Stimulated activated CD8-positive, alpha-beta memory T cell treated with anti-CD3 and anti-CD28 coated beads, Interleukin-4, amount 100 ng/mL, for 48 hours (primary cell): ENCODE results near the gene SCD5.

Source experiments
- DNase-seq: peaks from one replicate; pipeline ENCODE4 v3.0.0-alpha.2; 2020

Gene SCD5

DNA sequence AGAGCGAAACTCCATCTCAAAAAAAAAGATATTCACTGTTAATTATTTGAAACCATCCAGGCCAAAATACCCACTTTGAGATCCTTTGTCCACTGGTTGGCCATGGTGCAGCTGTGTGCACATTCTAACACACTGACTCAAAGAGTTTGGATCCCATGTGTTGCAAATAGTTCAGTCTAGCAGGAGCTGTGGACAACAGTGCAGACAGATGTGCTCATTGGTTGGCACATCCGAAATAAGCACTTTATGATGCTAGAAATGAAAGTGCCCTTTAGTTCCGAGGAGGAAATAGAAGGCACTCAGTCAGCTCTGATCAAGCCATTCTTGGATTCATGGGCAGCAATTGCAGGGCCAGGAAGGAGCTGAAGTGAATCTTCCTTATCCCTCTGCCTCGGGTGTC lies 173.8 kb downstream of the SCD5 start:
- DNase-seq: no peak

DNA sequence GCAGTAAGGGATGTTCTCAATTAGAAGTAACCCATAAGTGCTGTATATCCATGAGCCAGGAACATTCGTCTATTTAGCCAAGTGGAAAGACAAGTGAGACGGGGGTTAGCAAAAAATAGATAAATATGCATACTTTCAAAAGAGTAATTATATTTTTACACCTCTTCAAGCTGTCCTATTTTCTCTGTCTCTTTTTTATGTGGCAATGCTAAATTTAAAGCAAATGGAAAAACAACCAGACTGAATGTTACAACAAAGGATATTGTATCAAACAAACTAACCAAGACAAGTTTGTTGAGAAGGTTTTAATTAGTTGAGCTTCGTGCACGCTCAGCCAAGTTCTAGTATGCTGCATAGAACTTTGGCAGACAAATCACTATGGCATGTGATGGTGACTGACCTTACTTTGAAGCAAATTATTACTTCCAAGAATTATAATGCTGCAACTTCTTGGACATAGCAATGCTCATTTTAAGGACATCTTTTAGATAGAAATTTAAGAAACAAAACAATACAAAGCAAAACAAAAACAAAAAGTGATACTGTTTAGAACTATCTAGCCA lies 175.4 kb downstream of the SCD5 start:
- no peak for DNase-seq

GRCh38 chr4:82621251-82621650 lies 177.3 kb downstream of the SCD5 start:
- DNase-seq: no peak

DNA sequence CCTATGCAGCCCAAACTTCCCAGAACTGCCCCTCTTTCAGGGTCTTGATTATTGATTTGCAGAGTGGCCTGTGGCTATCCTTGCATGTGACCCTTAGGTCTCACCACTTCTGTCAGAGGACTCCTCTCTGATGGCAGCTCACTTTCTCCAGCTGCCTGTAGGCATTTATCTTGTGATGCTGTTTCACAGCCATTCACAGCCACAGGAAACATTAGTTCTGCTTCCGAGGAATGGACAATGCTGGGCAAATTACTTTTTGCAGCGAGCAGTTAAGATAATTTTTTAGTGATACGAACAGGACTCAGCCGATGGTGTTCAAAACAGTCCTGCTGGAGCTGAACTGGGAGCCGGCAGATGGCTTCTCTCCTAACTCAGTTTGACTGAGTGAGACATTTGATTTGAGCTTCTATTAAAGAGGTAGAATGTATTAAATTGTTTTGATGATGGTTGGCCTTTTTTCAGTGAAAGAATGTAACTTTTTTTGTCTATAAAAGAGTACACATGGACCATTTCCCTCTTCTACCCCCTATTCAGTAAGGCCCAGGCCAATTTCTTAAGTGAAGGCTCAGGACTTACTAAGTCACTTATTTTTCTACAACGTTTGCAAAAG lies 178.4 kb downstream of the SCD5 start:
- DNase-seq: no peak

- no peak for DNase-seq
Measured at GRCh38 chr4:82618103-82618720, 180.4 kb downstream of the SCD5 start.

GRCh38 chr4:82614838-82615449 lies 183.7 kb downstream of the SCD5 start:
- no peak for DNase-seq

DNA sequence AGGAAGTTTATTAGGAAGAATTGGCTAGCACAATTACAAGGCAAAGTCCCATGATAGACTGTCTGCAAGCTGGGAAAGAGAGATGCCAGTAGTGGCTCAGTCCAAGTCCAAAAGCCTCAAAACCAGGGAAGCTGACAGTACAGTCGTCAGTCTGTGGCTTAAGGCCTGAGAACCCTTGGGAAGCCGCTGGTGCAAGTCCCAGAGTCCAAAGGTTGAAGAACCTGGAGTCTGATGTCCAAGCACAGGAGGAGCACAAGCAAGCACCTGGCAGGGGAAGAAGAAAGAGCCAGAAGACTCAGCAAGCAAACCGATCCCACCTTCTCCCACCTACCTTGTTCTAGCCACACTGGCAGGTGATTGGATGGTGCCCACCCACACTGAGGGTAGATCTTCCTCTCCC lies 185.5 kb downstream of the SCD5 start:
- DNase-seq: no peak

- no peak for DNase-seq
Measured at GRCh38 chr4:82611982-82612381, 186.6 kb downstream of the SCD5 start.

GRCh38 chr4:82611527-82611926 lies 187.1 kb downstream of the SCD5 start:
- no peak for DNase-seq

DNA sequence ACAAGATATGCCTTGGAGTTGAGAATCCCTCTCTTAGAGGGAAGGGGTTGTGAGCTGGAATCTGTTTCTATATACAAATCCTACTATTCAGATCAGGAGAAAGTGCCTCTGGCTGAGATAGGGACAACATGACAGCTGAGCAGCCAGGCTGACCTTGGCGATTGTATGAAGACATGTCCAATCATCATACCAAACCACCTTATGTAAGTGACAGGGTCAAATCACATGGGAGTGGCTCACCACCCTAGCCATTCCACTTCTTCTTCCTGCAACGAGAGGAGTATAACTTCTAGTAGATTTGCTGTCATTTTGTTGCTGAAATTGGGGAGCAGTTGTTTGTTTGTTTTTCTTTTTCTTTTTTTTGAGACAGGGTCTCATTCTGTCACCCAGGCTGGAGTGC lies 188.6 kb downstream of the SCD5 start:
- no peak for DNase-seq

DNA sequence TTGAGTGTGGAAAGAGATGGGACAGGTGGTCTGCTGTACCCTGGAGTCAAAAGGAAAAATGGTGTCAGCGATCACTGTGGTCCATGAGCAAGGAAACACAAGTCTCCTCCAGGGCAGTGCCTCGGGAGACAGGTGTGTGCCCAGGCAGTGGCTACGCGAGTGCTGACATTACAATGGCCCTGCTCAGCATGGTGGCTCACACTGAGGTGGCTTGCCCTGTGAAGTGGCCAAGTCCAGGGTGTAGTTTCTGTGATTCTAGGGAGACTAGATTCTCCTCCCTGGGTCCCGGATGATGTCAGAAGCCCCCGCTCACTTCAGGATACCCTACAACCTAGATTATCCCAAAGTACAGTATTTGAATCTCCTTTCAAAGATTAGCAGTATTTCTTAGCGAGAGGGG lies 192.0 kb downstream of the SCD5 start:
- DNase-seq: no peak

DNA sequence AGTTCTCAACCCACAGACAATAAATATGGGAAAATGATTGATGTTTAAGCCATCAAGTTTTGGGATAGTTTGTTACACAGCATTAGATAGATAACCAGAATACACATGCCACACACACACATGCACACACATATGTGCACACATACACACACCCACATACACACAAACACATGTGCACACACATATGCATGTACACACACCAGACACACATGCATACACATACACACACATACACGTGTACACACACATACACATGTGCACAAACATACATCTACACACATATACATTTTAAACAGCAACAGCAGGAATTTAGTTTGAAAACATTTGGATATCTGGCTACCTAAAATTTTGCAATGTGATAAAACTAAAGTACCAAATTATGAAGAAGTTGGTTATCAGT lies 194.1 kb downstream of the SCD5 start:
- no peak for DNase-seq

DNA sequence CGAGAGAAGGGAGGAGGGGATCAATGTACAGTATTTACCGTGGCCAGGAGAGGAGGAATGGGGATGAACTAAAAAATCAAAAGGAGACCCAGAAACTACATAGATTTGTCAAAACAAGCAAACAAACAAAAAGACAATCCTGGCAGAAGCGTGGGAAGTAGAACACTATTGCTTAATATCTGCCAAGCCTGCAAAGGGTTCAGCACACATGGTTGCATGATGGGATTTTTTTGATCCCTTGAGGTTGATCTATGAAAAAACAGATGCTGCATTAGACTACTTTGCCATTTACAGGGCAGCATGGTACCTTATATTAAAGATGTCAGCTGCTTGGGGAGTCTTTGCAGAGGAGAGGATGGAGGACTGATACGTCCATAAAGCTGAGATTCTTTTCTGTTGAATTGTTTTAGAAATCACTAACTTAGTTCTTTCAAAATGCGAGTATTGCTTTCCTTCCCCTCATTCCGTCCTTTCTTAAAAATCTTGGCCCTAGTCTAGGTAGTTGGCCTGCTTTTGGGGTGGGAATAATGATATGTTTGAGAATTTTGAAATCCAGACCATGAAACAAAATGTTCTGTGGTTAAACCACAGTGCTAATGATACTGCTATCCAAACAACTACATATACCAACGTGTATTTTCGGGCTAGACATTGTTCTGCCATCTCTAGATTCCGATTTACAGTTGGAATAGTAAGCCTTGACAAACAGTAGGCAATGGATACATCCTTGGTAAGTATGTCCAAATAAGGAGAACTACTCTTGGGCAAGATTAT lies 197.2 kb downstream of the SCD5 start:
- no peak for DNase-seq

- DNase-seq: no peak
Measured at GRCh38 chr4:82599336-82599735, 199.3 kb downstream of the SCD5 start.

GRCh38 chr4:82594456-82594855 lies 204.1 kb downstream of the SCD5 start:
- DNase-seq: no peak

GRCh38 chr4:82593411-82593810 lies 205.2 kb downstream of the SCD5 start:
- no peak for DNase-seq

DNA sequence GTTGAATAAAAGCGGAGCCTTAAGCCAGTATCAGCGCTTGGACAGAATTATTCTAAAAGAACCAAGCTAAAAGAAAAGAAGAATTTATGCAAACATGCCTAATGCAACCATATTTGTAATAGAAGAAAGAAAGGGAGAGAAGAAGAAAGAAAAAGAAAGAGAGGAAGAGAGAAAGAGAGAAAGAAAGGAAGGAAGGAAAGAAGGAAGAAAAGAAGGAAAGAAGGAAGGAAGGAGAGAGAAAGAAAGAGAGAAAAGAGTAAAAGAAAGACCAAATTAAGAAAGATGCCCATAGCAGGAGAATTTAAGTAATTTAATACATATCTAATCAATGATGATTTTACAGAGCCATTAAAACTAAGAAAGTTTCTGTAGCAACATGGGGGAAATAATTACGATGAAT lies 206.0 kb downstream of the SCD5 start:
- no peak for DNase-seq

DNA sequence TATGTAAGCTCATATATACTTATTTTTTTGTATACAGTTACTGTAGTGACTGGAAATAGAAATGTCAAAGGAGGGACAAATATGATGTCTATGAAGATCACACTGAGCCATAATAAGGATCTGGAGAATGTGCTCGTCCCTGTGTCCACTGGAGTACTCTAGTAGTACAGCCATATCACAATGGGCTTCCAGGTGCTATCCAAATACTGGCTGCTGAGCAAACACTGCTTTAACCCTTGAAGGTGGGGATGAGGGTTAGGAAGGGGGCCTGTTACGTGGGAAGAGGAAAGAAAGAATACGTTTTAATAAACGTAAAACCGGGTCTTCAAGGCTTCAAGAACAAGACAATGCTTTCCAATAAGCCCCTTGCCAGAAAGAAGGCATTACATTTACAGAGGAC lies 207.0 kb downstream of the SCD5 start:
- DNase-seq: no peak

DNA sequence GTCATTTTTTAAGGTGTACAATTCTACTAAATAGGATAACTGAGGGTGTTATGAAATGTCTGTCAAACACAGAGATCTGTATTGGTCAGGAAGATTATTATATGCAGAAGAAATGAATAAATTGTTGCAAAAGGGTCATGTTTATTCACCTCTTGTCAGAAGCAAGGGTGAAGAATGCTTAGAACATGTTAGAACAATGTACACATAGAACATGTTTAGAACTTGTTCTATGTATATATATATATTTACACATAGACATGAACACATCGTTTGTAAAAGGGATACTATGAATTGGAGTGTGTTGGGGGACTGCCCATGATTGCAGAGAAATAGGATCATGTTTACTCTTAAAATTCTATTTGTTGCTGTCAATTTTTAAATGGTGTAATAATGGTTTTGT lies 208.8 kb downstream of the SCD5 start:
- DNase-seq: no peak

DNA sequence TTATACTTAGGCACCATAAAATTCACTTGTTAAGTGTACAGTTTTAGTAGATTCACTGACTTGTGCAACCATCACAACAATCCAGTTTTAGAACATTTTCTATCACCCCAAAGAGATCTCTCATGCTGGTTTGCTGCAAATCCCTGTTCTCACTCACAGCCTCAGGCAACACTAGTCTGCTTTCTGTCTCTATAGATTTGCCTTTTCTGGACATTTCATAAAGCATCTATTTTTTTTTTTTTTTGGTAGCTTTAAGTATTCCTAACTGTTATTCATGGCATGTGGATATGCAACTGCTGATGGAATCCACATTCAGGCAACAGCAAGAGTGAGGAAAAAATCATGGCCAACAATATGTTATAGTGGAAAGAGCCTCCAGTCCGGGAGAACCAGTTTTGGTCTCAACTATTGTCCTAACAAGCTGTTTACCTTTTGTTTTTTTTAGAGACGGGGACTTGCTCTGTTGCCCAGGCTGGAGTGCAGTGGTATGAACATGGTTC lies 209.8 kb downstream of the SCD5 start:
- DNase-seq: no peak

DNA sequence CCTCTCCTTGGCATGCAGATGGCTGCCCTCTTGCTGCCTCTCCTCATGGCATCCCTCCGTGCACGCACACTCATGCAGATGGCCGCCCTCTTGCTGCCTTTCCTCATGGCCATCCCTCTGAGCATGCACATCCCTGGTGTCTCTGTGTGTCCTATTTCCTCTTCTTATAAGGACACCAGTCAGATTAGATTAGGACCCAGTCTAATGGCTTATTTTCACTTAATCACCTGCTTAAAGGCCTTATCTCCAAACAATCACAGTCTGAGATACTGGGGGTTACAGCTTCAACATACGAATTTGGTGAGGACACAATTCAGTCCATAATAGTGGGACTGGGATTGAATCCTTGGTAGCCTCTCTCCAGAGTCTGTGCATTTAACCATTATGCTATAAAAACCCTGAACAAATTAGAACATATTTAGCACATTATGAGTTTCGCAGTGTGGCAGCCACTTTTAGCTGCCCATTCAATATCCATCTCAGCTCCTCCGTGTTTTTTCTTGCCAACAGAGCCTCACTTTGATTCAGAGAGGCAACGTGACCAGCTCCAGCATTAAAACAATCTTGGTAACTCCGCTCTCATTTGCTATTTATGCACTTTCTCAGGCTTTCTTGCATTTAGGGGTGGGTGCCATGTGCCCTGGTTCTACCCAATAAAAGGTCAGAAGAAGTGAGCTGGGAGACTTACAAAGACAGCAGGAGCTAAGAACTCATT lies 210.6 kb downstream of the SCD5 start:
- DNase-seq: no peak

- no peak for DNase-seq
Measured at GRCh38 chr4:82585690-82586435, 212.7 kb downstream of the SCD5 start.
